ENCODE measurements around the gene FAHD1. TPM values are rescaled to one million over a fixed set of nuclear protein-coding genes. Genes with fewer than 3 reads are reported as not detected.

Gene FAHD1
- total RNA-seq, 2 experiments from 2014 or later: 15.1 to 32.4 TPM

DNA sequence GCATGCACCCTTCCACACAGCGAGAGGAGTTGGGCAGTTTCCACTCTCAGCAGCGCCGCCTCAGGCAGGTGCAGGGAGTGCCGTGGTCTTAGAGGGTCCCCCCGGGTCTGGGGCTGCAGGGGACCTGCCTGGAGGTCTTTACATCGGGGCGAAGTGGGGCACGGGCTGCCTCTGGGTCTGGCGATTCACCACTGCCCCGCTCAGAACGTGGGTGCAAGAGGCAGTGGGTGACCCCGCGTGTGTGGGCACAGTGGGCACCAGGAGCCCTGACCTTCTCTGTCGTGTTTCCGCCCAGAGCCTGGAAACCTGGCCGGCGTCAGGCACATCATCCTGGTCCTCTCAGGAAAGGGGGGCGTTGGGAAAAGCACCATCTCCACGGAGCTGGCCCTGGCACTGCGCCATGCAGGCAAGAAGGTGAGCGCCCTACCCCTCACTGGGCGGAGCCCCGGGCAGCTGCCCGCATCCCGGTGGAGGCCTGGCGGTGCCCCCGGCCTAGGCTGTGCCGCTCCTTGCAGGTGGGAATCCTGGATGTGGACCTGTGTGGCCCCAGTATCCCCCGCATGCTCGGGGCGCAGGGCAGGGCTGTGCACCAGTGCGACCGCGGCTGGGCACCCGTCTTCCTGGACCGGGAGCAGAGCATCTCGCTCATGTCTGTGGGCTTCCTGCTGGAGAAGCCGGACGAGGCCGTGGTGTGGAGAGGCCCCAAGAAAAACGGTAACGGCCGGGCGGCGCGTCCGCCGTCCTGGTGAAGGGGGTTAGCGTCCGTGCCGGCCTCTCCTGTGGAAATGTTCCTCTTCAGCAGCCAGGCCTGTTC lies 40.6 kb upstream of the FAHD1 start:
- BruUV-seq (replicated peaks): no TSS peak
- CTCF ChIA-PET (ENCODE audit: unreplicated experiment): no interaction called here
- Histone ChIP-seq H3K79me2 (ENCODE audit: insufficient read depth, low read depth, low read length) (peaks cover 22% of the 10 kb centered on the region), H2AFZ (ENCODE audit: low read length) (no peak overlapping the region), H3K4me1 (ENCODE audit: insufficient read depth, low read length, poor library complexity, severe bottlenecking) (peaks cover 9% of the 10 kb centered on the region), H3K4me3 (ENCODE audit: low read depth, low read length, poor library complexity, severe bottlenecking) (no peak overlapping the region), H3K4me2 (ENCODE audit: low read length) (no peak overlapping the region), H3K9me3 (ENCODE audit: low read length) (no peaks in the 10 kb centered on the region), H3K9me2 (ENCODE audit: insufficient read depth, low read length) (no peaks in the 10 kb centered on the region), H3K36me3 (ENCODE audit: insufficient read depth, low read length) (peaks cover 39% of the 10 kb centered on the region; the same call in 1 of the 2 replicates), H3K27ac (ENCODE audit: low read depth, low read length, poor library complexity, severe bottlenecking) (no peak overlapping the region), H4K20me1 (ENCODE audit: insufficient read depth, low read length) (no peaks in the 10 kb centered on the region; the same call in 1 of the 2 replicates)
- DNase-seq (ENCODE audit: low spot score): no peak
- intact Hi-C loops (cut with micrococcal nuclease; ENCODE audit: unreplicated experiment): no loop called here
- POLR2A ChIA-PET: no interaction called here
- no peak for TF ChIP-seq EZH2phosphoT487 (IDR thresholded peaks at IDR 0.05; ENCODE audit: borderline replicate concordance, low read depth, low read length)
- TF ChIP-seq, protein P1, sequence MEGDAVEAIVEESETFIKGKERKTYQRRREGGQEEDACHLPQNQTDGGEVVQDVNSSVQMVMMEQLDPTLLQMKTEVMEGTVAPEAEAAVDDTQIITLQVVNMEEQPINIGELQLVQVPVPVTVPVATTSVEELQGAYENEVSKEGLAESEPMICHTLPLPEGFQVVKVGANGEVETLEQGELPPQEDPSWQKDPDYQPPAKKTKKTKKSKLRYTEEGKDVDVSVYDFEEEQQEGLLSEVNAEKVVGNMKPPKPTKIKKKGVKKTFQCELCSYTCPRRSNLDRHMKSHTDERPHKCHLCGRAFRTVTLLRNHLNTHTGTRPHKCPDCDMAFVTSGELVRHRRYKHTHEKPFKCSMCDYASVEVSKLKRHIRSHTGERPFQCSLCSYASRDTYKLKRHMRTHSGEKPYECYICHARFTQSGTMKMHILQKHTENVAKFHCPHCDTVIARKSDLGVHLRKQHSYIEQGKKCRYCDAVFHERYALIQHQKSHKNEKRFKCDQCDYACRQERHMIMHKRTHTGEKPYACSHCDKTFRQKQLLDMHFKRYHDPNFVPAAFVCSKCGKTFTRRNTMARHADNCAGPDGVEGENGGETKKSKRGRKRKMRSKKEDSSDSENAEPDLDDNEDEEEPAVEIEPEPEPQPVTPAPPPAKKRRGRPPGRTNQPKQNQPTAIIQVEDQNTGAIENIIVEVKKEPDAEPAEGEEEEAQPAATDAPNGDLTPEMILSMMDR (conservative IDR thresholded peaks at IDR 0.05; ENCODE audit: low read length): 0 out of 2 replicates have a peak, but pooled peaks have one; percentile 16

DNA sequence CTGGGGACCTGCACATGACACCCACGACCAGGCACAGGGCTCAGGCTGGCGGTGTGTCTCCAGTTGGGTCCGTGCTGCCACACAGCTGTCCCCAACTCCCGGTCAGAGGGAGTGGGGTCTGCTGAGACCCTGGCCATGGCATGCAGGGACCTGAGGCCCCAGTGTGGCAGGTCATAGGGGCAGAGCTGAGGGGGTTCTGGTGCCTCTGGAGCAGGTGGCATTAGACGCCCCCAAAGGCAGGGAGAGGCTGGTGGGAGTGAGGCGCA lies 40.0 kb upstream of the FAHD1 start:
- Histone ChIP-seq H3K9me3 (ENCODE audit: low read length) (no peaks in the 10 kb centered on the region), H3K36me3 (ENCODE audit: insufficient read depth, low read length) (peaks cover 39% of the 10 kb centered on the region; the same call in 1 of the 2 replicates), H2AFZ (ENCODE audit: low read length) (no peak overlapping the region), H3K4me1 (ENCODE audit: insufficient read depth, low read length, poor library complexity, severe bottlenecking) (peaks cover 6% of the 10 kb centered on the region), H3K9me2 (ENCODE audit: insufficient read depth, low read length) (no peaks in the 10 kb centered on the region), H3K79me2 (ENCODE audit: insufficient read depth, low read depth, low read length) (peaks cover 22% of the 10 kb centered on the region), H4K20me1 (ENCODE audit: insufficient read depth, low read length) (no peaks in the 10 kb centered on the region; the same call in 1 of the 2 replicates), H3K4me3 (ENCODE audit: low read depth, low read length, poor library complexity, severe bottlenecking) (no peak overlapping the region), H3K27ac (ENCODE audit: low read depth, low read length, poor library complexity, severe bottlenecking) (no peak overlapping the region), H3K4me2 (ENCODE audit: low read length) (no peak overlapping the region)
- DNase-seq (ENCODE audit: low spot score): no peak
- BruUV-seq (replicated peaks): no TSS peak
- ChIA-PET POLR2A (no interaction called here), CTCF (ENCODE audit: unreplicated experiment) (no interaction called here)
- TF ChIP-seq EZH2phosphoT487 (IDR thresholded peaks at IDR 0.05; ENCODE audit: borderline replicate concordance, low read depth, low read length): no peak
- TF ChIP-seq, protein P1 (conservative IDR thresholded peaks at IDR 0.05; ENCODE audit: low read length): no peak
- intact Hi-C loops (cut with micrococcal nuclease; ENCODE audit: unreplicated experiment): no loop called here
